ENCODE measurements around the gene GALNT14. TPM values are rescaled to one million over a fixed set of nuclear protein-coding genes. Genes with fewer than 3 reads are reported as not detected.

The GALNT14 gene
- total and polyA plus RNA-seq, 2 of the 8 experiments (the other 6 are each of a cell fraction or from before 2014, with no cell fraction given): 13.0 to 13.7 TPM

- Histone ChIP-seq H3K9me3 (ENCODE audit: insufficient read depth in 2 of 2, low read depth in 1 of 2, low read length in 1 of 2) (no peaks in the 10 kb centered on the region), H2BK12ac (ENCODE audit: low read depth, low read length) (no peak overlapping the region), H3K79me1 (ENCODE audit: low read depth, low read length) (no peaks in the 10 kb centered on the region), H3K4me1 (replicated peaks in 1 of 4; ENCODE audit: control insufficient read depth in 3 of 4, insufficient read depth in 4 of 4, low read length in 3 of 4) (no peaks in the 10 kb centered on the region), H3K79me2 (ENCODE audit: control insufficient read depth in 1 of 2, insufficient read depth in 2 of 2, low read length in 2 of 2) (no peaks in the 10 kb centered on the region), H4K91ac (replicated peaks; ENCODE audit: insufficient read length, low read length) (no peak overlapping the region), H2BK5ac (ENCODE audit: low read depth, low read length) (no peak overlapping the region), H3K4ac (replicated peaks; ENCODE audit: insufficient read length, low read depth, low read length) (no peak overlapping the region), H3K36me3 (ENCODE audit: control insufficient read depth in 2 of 4, insufficient read depth in 4 of 4, low read length in 3 of 4) (no peaks in the 10 kb centered on the region), H3K9ac (replicated peaks in 1 of 4; ENCODE audit: extremely low read depth in 1 of 4, low read depth in 3 of 4, low read length in 3 of 4) (no peak overlapping the region), H3K23me2 (ENCODE audit: low read depth, low read length) (no peaks in the 10 kb centered on the region), H3K4me2 (ENCODE audit: insufficient read depth in 1 of 2, low read depth in 2 of 2, low read length in 2 of 2) (no peak overlapping the region), H3K56ac (replicated peaks; ENCODE audit: insufficient read length, low read depth, low read length) (no peak overlapping the region), H3K4me3 (ENCODE audit: extremely low read depth in 1 of 4, insufficient read depth in 2 of 4, low read depth in 3 of 4, low read length in 4 of 4) (no peak overlapping the region), H3K27ac (ENCODE audit: low read depth, low read length) (no peak overlapping the region), H2BK20ac (ENCODE audit: low read length) (no peak overlapping the region), H2AK5ac (ENCODE audit: low read depth, low read length) (no peak overlapping the region), H4K5ac (ENCODE audit: insufficient read length, low read depth, low read length) (no peak overlapping the region), H4K8ac (ENCODE audit: extremely low read depth, insufficient read depth, low read length) (no peak overlapping the region), H3K14ac (ENCODE audit: insufficient read length) (no peak overlapping the region), H3K27me3 (replicated peaks in 1 of 4; ENCODE audit: control insufficient read depth in 3 of 4, extremely low read depth in 1 of 4, insufficient read depth in 3 of 4, low read length in 3 of 4) (no peaks in the 10 kb centered on the region), H3K18ac (ENCODE audit: extremely low read depth, low read length) (no peak overlapping the region), H2BK15ac (ENCODE audit: low read length) (no peak overlapping the region), H2BK120ac (replicated peaks; ENCODE audit: low read depth, low read length) (no peak overlapping the region), H2AFZ (ENCODE audit: low read length) (no peak overlapping the region), H3K23ac (ENCODE audit: insufficient read length) (no peak overlapping the region), H4K20me1 (replicated peaks in 1 of 2; ENCODE audit: control insufficient read depth in 1 of 2, insufficient read depth in 2 of 2, low read length in 2 of 2) (no peaks in the 10 kb centered on the region)
- FAIRE-seq (no peak), DNase-seq (ENCODE audit: low read depth in 1 of 2, low spot score in 2 of 2) (peak in 1 of 2 experiments; percentile 11)
- ChIA-PET POLR2A (ENCODE audit: partially characterized antibody) (no interaction called here), CTCF (ENCODE audit: partially characterized antibody) (interaction anchor here (1.6 kb wide), 1 partner anchor 354 kb away, joined by 3 read pairs; no protein-coding TSS in a partner anchor)
- WGBS, 2 experiments (ENCODE audit: extremely low coverage in 1 of 2, insufficient coverage in 1 of 2, insufficient read length in 1 of 2, insufficient replicate concordance in 2 of 2, low coverage in 1 of 2, low lambda C conversion rate in 2 of 2, missing lambda C conversion rate in 1 of 2): 85% methylated on average over 6 of the region's 6 CpGs; no CpG with 5 or more reads in 1 of the 2 experiments
- TF ChIP-seq HDAC2 (IDR thresholded peaks at IDR 0.05; ENCODE audit: borderline replicate concordance in 1 of 2, low read depth in 2 of 2, low read length in 2 of 2): no peak
- TF ChIP-seq POLR2A (IDR thresholded peaks at IDR 0.05; ENCODE audit: control extremely low read depth in 1 of 2, low read depth in 2 of 2, low read length in 2 of 2): no peak
- TF ChIP-seq TAF1 (IDR thresholded peaks at IDR 0.05; ENCODE audit: low read depth, low read length): no peak
- no peak for TF ChIP-seq JUND (IDR thresholded peaks at IDR 0.05; ENCODE audit: low read length)
- TF ChIP-seq CBX5 (IDR thresholded peaks at IDR 0.05; ENCODE audit: low read depth, low read length): no peak
- TF ChIP-seq MAFK (IDR thresholded peaks at IDR 0.05; ENCODE audit: low read depth, low read length): no peak
- no peak for TF ChIP-seq RXRA (IDR thresholded peaks at IDR 0.05; ENCODE audit: insufficient read depth, low read depth, low read length)
- no peak for TF ChIP-seq POLR2AphosphoS5 (IDR thresholded peaks at IDR 0.05; ENCODE audit: low read depth, low read length)
- TF ChIP-seq SP4 (IDR thresholded peaks at IDR 0.05; ENCODE audit: low read length): no peak
- no peak for TF ChIP-seq CTBP2 (IDR thresholded peaks at IDR 0.05; ENCODE audit: borderline replicate concordance, insufficient read depth, insufficient read length, low read length)
- no peak for TF ChIP-seq SIN3A (conservative IDR thresholded peaks at IDR 0.05 in 1 of 2, IDR thresholded peaks at IDR 0.05 in 1 of 2; ENCODE audit: low read depth in 1 of 2, low read length in 2 of 2)
- TF ChIP-seq SRF (IDR thresholded peaks at IDR 0.05; ENCODE audit: low read depth, low read length): no peak
- TF ChIP-seq EP300 (IDR thresholded peaks at IDR 0.05; ENCODE audit: borderline replicate concordance in 1 of 2, low read depth in 2 of 2, low read length in 2 of 2): no peak
- TF ChIP-seq ZNF274 (IDR thresholded peaks at IDR 0.05; ENCODE audit: borderline replicate concordance, extremely low read depth, low read length): no peak
Observed at GRCh38 chr2:31163011-31163539, 24.8 kb upstream of the GALNT14 start.

All from H1 (cell line).